Measurements from ENCODE around the gene HLF. TPM values are rescaled to one million over a fixed set of nuclear protein-coding genes. Genes with fewer than 3 reads are reported as not detected.

Gene HLF
- total and polyA plus RNA-seq, 2 of the 4 experiments (the other 2 are of a cell fraction), result 0.18 TPM; not detected in 1

GRCh38 chr17:55224746-55225145 is 40.0 kb upstream of the HLF start:
- H3K27me3 ChIP-seq (ENCODE audit: control insufficient read depth, insufficient read depth, low read length), result no peaks in the 10 kb centered on the region
- DNase-seq, result no peak
- H2BK120ac ChIP-seq (ENCODE audit: low read depth, low read length), result no peak overlapping the region

More at GRCh38 chr17:55224746-55225145, 40.0 kb upstream of the HLF start:
- Histone ChIP-seq H4K91ac (ENCODE audit: insufficient read depth, low read depth, low read length) (no peak overlapping the region), H3K79me1 (ENCODE audit: low read depth in 1 of 2, low read length in 2 of 2) (no peaks in the 10 kb centered on the region), H3K4me1 (ENCODE audit: control insufficient read depth, insufficient read depth, low read length) (no peaks in the 10 kb centered on the region), H3K4me3 (ENCODE audit: insufficient read depth, low read depth, low read length) (no peak overlapping the region), H3K9ac (ENCODE audit: low read depth, low read length) (no peak overlapping the region), H4K5ac (ENCODE audit: low read depth, low read length) (no peak overlapping the region), H3K36me3 (ENCODE audit: control insufficient read depth, insufficient read depth, low read length) (no peaks in the 10 kb centered on the region), H3K18ac (ENCODE audit: low read depth, low read length) (no peak overlapping the region), H3K14ac (replicated peaks; ENCODE audit: low read depth, low read length) (no peak overlapping the region), H2AK5ac (ENCODE audit: low read depth, low read length) (no peak overlapping the region), H3K27ac (ENCODE audit: insufficient read depth, low read length) (no peak overlapping the region), H2BK20ac (ENCODE audit: low read depth, low read length) (no peak overlapping the region), H3K4ac (ENCODE audit: low read depth, low read length) (no peak overlapping the region), H2AK9ac (replicated peaks; ENCODE audit: low read depth, low read length, poor library complexity) (no peak overlapping the region), H2BK5ac (ENCODE audit: low read depth, low read length, poor library complexity, severe bottlenecking) (no peak overlapping the region), H3K23ac (ENCODE audit: low read depth, low read length) (no peak overlapping the region), H3K56ac (ENCODE audit: extremely low read depth, insufficient read depth, low read length) (no peak overlapping the region), H3K9me1 (ENCODE audit: insufficient read depth, low read length) (no peaks in the 10 kb centered on the region), H2AFZ (replicated peaks; ENCODE audit: low read length, poor library complexity) (no peak overlapping the region), H4K8ac (ENCODE audit: low read depth in 2 of 2, low read length in 2 of 2) (no peak overlapping the region), H3K4me2 (ENCODE audit: low read depth, low read length) (no peak overlapping the region), H4K20me1 (ENCODE audit: insufficient read depth, low read length) (no peaks in the 10 kb centered on the region), H2BK15ac (ENCODE audit: low read depth, low read length) (no peak overlapping the region), H3K9me3 (ENCODE audit: control insufficient read depth, insufficient read depth, low read length) (no peaks in the 10 kb centered on the region)
- ChIA-PET POLR2A (ENCODE audit: unreplicated experiment) (no interaction called here), CTCF (no interaction called here)
- TF ChIP-seq FOS (IDR thresholded peaks at IDR 0.05; ENCODE audit: low read depth, low read length) (no peak), MAZ (IDR thresholded peaks at IDR 0.05; ENCODE audit: borderline replicate concordance, low read depth, low read length) (no peak), RFX5 (IDR thresholded peaks at IDR 0.05; ENCODE audit: low read depth, low read length) (no peak), ELK1 (IDR thresholded peaks at IDR 0.05; ENCODE audit: borderline replicate concordance, low read depth, low read length) (no peak), CHD1 (IDR thresholded peaks at IDR 0.05; ENCODE audit: low read depth, low read length) (no peak), USF2 (IDR thresholded peaks at IDR 0.05; ENCODE audit: low read depth, low read length) (no peak), RCOR1 (IDR thresholded peaks at IDR 0.05; ENCODE audit: insufficient replicate concordance, low read length) (no peak), BHLHE40 (IDR thresholded peaks at IDR 0.05; ENCODE audit: low read depth, low read length) (no peak), CEBPB (IDR thresholded peaks at IDR 0.05; ENCODE audit: low read depth, low read length) (no peak), NFE2L2 (IDR thresholded peaks at IDR 0.05; ENCODE audit: low read depth, low read length) (no peak), CTCF (conservative IDR thresholded peaks at IDR 0.05; ENCODE audit: low read depth, low read length) (no peak), SMC3 (IDR thresholded peaks at IDR 0.05; ENCODE audit: low read depth, low read length) (no peak), MAFK (IDR thresholded peaks at IDR 0.05; ENCODE audit: low read depth, low read length) (no peak), RAD21 (IDR thresholded peaks at IDR 0.05; ENCODE audit: low read length) (no peak), POLR2A (IDR thresholded peaks at IDR 0.05; ENCODE audit: low read depth, low read length) (no peak), MXI1 (IDR thresholded peaks at IDR 0.05; ENCODE audit: borderline replicate concordance, low read depth, low read length) (no peak)
- in situ Hi-C loops (cut with MboI; ENCODE audit: low sequenced_read_pairs) (no loop called here), intact Hi-C loops (cut with micrococcal nuclease) (no loop called here), dilution Hi-C loops (cut with HindIII; ENCODE audit: low sequenced_read_pairs, unreplicated experiment) (no loop called here)
- WGBS, 2 experiments (ENCODE audit: extremely low coverage in 2 of 2, insufficient read length in 1 of 2), result no CpG with 5 or more reads among the region's 2 CpGs
- BruUV-seq (replicated peaks), result no TSS peak
- ATAC-seq (ENCODE audit: low read depth), result no peak

Data from IMR-90 (cell line).